Activated CD8-positive, alpha-beta T cell treated with anti-CD3 and anti-CD28 coated beads for 36 hours (primary cell): Measurements from ENCODE around the gene KIAA0753. TPM values are rescaled to one million over a fixed set of nuclear protein-coding genes. Genes with fewer than 3 reads are reported as not detected.
A peak's percentile ranks its signal among the peaks of the same experiment; 100 is the strongest.

Source experiments
- ATAC-seq: fragments of 200-7000 bp; cut with Tn5 transposase; one replicate; pipeline ENCODE4 v1.10.0; 2021; ENCODE audit warnings: mild to moderate bottlenecking, moderate library complexity
- CTCF ChIA-PET: fragments of 350-600 bp; sonication (Branson Sonifier 250); formaldehyde crosslinking; loops from one replicate; lab custom pipeline; 2021; ENCODE audit warnings: antibody characterized with exemption; lab: Charles Lee
- POLR2A ChIA-PET: fragments of 350-600 bp; sonication (Branson Sonifier 250); formaldehyde crosslinking; loops from one replicate; lab custom pipeline; 2021; ENCODE audit warnings: antibody characterized with exemption; lab: Charles Lee
- DNase-seq: peaks from one replicate; pipeline ENCODE4 v3.0.0-alpha.2; 2020
- H3K27ac Mint-ChIP-seq: one replicate; pipeline ENCODE4 v1.8.0; 2021; ENCODE audit warnings: mild to moderate bottlenecking, mixed read lengths
- H3K27me3 Mint-ChIP-seq: one replicate; pipeline ENCODE4 v1.8.0; 2021; ENCODE audit warnings: mixed read lengths
- H3K36me3 Mint-ChIP-seq: one replicate; pipeline ENCODE4 v1.8.0; 2021; ENCODE audit warnings: low read depth, mixed read lengths
- H3K4me1 Mint-ChIP-seq: one replicate; pipeline ENCODE4 v1.8.0; 2021; ENCODE audit warnings: low read depth, mixed read lengths
- H3K4me3 Mint-ChIP-seq: one replicate; pipeline ENCODE4 v1.8.0; 2021; ENCODE audit warnings: mild to moderate bottlenecking, moderate library complexity, mixed read lengths
- H3K9me3 Mint-ChIP-seq: one replicate; pipeline ENCODE4 v1.8.0; 2021; ENCODE audit warnings: mixed read lengths
- CTCF ChIP-seq: fragments of 200-600 bp; IDR thresholded peaks from one replicate; pipeline ENCODE4 v1.8.0; 2022; ENCODE audit warnings: antibody characterized with exemption, mild to moderate bottlenecking
- intact Hi-C: fragments of 100-400 bp; cut with micrococcal nuclease; formaldehyde crosslinking; loops from one replicate; pipeline ENCODE4 v1.10.0; 2022
- total RNA-seq, 2 experiments: library from RNA; stranded (reverse); gene quantifications; one replicate each; pipeline ENCODE4 v1.2.3, GENCODE V29; 2021

The KIAA0753 gene
- total RNA-seq, 2 experiments from 2014 or later, result 16.5 to 17.3 TPM

GRCh38 chr17:6583411-6583810 lies 57.1 kb downstream of the KIAA0753 start:
- intact Hi-C loops, result no loop called here
- no peak for ATAC-seq
- POLR2A ChIA-PET, result no interaction called here
- H3K36me3 Mint-ChIP-seq, result peaks cover 54% of the 10 kb centered on the region
- no peak for TF ChIP-seq CTCF
- no peak overlapping the region for H3K4me3 Mint-ChIP-seq
- H3K9me3 Mint-ChIP-seq, result peaks cover 5% of the 10 kb centered on the region
- DNase-seq, result no peak
- H3K27ac Mint-ChIP-seq, result no peak overlapping the region
- CTCF ChIA-PET, result no interaction called here
- no peaks in the 10 kb centered on the region for H3K27me3 Mint-ChIP-seq
- H3K4me1 Mint-ChIP-seq, result no peaks in the 10 kb centered on the region

- DNase-seq (no peak), ATAC-seq (no peak)
- peaks cover under 1% of the 10 kb centered on the region for H3K9me3 Mint-ChIP-seq
- ChIA-PET POLR2A (no interaction called here), CTCF (no interaction called here)
- TF ChIP-seq CTCF, result no peak
- peaks cover 37% of the 10 kb centered on the region for H3K36me3 Mint-ChIP-seq
- H3K27ac Mint-ChIP-seq, result no peak overlapping the region
- H3K4me3 Mint-ChIP-seq, result no peak overlapping the region
- no peaks in the 10 kb centered on the region for H3K27me3 Mint-ChIP-seq
- peaks cover 6% of the 10 kb centered on the region for H3K4me1 Mint-ChIP-seq
- intact Hi-C loops, result no loop called here
Measured at GRCh38 chr17:6580625-6581024, 59.9 kb downstream of the KIAA0753 start.

- Mint-ChIP-seq H3K4me3 (no peak overlapping the region), H3K27me3 (no peaks in the 10 kb centered on the region), H3K27ac (no peak overlapping the region), H3K4me1 (peaks cover 15% of the 10 kb centered on the region), H3K9me3 (no peaks in the 10 kb centered on the region), H3K36me3 (peaks cover 19% of the 10 kb centered on the region)
- POLR2A ChIA-PET, result no interaction called here
- CTCF ChIA-PET, result no interaction called here
- no peak for ATAC-seq
- TF ChIP-seq CTCF, result no peak
- DNase-seq, result no peak
- intact Hi-C loops, result no loop called here
Measured at GRCh38 chr17:6578491-6578890, 62.0 kb downstream of the KIAA0753 start.

GRCh38 chr17:6577686-6578263 lies 62.7 kb downstream of the KIAA0753 start:
- ChIA-PET CTCF (no interaction called here), POLR2A (no interaction called here)
- H3K36me3 Mint-ChIP-seq, result peaks cover 11% of the 10 kb centered on the region
- H3K4me1 Mint-ChIP-seq, result peaks cover 15% of the 10 kb centered on the region
- no peaks in the 10 kb centered on the region for H3K27me3 Mint-ChIP-seq
- no peak for TF ChIP-seq CTCF
- no peaks in the 10 kb centered on the region for H3K9me3 Mint-ChIP-seq
- intact Hi-C loops, result no loop called here
- ATAC-seq (no peak), DNase-seq (no peak)
- H3K27ac Mint-ChIP-seq, result no peak overlapping the region
- H3K4me3 Mint-ChIP-seq, result no peak overlapping the region

- POLR2A ChIA-PET, result no interaction called here
- H3K9me3 Mint-ChIP-seq, result no peaks in the 10 kb centered on the region
Measured at GRCh38 chr17:6576038-6576785, 64.3 kb downstream of the KIAA0753 start.

More at GRCh38 chr17:6576038-6576785, 64.3 kb downstream of the KIAA0753 start:
- Mint-ChIP-seq H3K27me3 (no peaks in the 10 kb centered on the region), H3K27ac (peak overlapping the region; percentile 42), H3K36me3 (peaks cover 6% of the 10 kb centered on the region), H3K4me3 (no peak overlapping the region), H3K4me1 (peaks cover 15% of the 10 kb centered on the region)
- CTCF ChIA-PET, result no interaction called here
- TF ChIP-seq CTCF, result no peak
- intact Hi-C loops, result no loop called here
- DNase-seq, result no peak
- ATAC-seq, result no peak
